GM12865 (cell line): ENCODE results near the gene SRPRB.
"Not testable (repeated sequence)": the region's sequence is repeated elsewhere in the genome, so short reads cannot be mapped to it uniquely, and the experiment has no call there.

ENCODE experiments used
- DNase-seq: peaks from one replicate; pipeline ENCODE4 v3.0.0; 2010; ENCODE audit warnings: low read depth
- H3K4me3 ChIP-seq: 2 replicates; pipeline ENCODE4 v1.5.1; 2011; ENCODE audit warnings: mild to moderate bottlenecking, low read depth, low read length, control low read depth
- TF ChIP-seq, protein P1 (sequence below): IDR thresholded peaks from 2 replicates; pipeline ENCODE4 v1.5.1; 2011; ENCODE audit warnings: low read length, control low read depth, low read depth, inconsistent platforms; ENCODE audit not compliant: insufficient read depth; ENCODE audit errors: missing control alignments

Gene SRPRB

DNA sequence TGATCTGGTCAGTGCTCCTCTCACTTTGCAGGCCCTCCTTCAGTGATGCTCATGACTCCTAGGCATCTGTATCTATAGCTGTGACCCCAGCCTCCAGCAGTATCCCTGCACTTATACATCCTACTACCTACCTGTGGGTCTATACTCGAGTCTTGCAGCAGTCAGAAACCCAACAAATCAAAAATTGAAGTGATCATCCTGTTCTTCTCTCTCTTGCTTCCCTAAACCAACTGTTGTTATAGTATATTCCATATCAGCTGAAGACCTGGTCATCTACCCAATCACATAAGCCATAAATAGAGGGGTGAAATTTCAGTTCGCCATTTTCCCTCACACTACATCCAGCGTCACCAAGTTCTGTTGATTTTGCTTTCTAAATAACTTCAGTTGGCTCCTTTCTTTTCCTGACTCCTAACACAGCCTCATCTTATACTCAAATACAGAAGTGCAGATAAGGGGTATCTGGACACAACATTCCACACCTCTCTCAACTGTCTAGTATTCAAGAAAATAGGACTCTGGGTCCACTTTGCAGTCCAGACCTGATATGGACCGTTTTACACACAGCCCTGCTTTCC is 25.9 kb upstream of the SRPRB start:
- H3K4me3 ChIP-seq: no peak overlapping the region
- TF ChIP-seq, protein P1, sequence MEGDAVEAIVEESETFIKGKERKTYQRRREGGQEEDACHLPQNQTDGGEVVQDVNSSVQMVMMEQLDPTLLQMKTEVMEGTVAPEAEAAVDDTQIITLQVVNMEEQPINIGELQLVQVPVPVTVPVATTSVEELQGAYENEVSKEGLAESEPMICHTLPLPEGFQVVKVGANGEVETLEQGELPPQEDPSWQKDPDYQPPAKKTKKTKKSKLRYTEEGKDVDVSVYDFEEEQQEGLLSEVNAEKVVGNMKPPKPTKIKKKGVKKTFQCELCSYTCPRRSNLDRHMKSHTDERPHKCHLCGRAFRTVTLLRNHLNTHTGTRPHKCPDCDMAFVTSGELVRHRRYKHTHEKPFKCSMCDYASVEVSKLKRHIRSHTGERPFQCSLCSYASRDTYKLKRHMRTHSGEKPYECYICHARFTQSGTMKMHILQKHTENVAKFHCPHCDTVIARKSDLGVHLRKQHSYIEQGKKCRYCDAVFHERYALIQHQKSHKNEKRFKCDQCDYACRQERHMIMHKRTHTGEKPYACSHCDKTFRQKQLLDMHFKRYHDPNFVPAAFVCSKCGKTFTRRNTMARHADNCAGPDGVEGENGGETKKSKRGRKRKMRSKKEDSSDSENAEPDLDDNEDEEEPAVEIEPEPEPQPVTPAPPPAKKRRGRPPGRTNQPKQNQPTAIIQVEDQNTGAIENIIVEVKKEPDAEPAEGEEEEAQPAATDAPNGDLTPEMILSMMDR: no peak
- no peak for DNase-seq

DNA sequence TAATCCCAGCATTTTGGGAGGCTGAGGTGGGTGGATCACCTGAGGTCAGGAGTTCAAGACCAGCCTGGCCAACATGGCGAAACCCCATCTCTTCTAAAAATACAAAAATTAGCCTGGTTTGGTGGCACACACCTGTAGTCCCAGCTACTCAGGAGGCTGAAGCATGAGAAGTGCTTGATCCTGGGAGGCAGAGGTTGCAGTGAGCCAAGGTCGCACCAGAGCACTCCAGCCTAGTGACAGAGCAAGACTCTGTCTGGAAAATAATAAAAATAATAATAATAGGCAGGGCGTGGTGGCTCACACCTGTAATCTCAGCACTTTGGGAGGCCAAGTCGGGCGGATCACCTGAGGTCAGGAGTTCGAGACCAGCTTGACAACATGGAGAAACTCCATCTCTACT is 24.9 kb upstream of the SRPRB start:
- DNase-seq, H3K4me3 ChIP-seq: not testable (repeated sequence)

DNA sequence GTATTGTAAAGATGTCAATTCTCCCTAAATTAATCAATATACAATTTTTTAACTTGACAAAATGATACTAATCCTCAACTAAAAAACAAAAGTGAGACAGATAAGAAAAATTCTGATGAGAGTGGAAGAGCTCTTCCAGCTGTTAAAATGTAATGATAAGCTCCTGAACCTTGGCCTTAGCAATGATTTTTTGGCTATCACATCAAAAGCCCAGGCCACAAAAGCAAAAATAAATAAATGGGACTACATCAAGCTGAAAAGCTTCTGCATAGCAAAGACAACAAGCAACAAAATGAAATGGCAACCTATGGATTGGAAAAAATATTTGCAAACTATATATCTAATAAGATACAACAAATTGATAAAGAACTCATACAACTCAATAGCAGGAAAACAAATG is 24.0 kb upstream of the SRPRB start:
- H3K4me3 ChIP-seq: no peak overlapping the region
- TF ChIP-seq, protein P1: no peak
- no peak for DNase-seq

DNA sequence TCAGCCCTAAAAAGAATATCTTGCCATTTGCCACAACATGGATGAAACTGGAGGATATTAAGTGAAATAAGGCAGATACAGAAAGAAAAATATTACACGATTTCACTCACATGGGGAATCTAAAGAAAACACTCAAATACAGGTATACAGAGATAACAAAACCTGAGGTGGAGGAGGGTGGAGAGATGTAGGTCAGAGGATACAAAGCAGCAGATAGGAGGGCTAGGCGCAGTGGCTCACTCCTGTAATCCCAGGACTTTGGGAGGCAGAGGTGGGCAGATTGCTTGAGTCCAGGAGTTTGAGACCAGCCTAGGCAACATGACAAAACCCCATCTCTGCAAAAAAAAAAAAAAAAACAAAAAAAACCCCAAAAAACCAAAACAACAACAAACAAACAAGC is 23.2 kb upstream of the SRPRB start:
- DNase-seq: no peak
- no peak overlapping the region for H3K4me3 ChIP-seq
- TF ChIP-seq, protein P1: no peak

DNA sequence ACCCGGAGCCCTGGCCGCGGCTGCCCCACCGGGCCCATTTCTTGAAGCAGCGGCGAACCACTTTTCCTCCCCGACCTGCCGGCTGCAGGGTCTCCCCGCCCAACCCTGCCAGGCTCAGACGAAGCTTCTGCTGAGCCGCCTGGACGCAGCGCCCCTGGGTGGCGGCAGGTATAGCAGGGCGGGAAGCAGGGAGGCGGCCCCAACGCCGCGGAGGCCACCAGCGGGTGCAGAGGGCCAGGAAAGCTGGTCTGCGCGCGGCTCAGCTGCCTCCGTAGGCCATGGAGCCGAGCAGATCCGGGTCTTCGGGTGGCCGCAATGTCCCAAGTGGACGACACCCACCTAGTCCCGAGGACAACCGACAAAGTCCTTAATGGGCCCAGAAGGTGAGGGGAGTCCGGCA is 21.9 kb upstream of the SRPRB start:
- no peak for DNase-seq

DNA sequence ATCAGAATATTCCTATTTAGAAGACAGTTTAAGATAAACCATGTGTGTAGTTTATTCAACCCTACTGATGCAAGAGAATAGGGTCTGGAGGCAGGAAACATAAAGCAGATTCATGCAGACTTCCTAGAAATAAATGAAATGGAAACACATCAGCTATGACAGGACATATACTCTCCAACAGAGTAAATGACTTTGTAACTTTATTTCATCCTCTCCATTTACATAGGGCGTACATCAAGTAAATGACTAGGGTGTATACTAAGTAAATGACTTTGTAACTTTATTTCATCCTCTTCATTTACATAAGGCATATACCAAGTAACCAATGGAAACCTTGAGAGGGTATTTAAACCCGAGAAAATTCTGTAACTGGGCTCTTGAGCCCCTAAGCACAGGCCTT is 17.6 kb upstream of the SRPRB start:
- no peak for DNase-seq
- no peak overlapping the region for H3K4me3 ChIP-seq
- TF ChIP-seq, protein P1: no peak

More for the DNA sequence above, 21.9 kb upstream of the SRPRB start:
- TF ChIP-seq, protein P1: no peak
- no peak overlapping the region for H3K4me3 ChIP-seq

DNA sequence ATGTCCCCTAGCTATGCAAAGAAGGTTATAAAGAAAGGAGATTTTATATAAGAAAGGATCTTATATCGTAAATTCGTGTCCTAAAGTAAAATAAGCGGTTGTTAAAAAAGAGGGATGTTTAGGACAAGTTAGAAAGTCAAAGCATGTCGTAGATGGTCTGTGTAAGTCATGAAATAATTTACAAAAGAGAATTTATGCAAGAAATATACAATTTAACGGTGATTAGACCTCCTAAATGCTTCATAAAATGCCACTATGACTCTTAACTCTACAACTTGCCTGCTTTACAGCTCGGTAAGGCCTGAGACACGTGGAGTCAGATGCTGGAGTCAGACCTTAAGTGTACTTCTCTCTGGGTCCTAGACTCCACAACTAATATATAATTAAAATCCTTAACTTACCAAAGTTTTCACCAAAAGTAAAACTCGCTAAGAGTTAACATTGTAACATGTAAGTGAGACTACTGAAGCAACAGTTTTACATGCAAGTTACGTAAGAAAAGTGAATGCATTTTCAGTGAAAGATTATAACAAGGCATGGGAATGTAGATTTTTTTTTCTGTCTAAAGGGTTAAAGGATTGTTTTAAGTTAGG is 13.3 kb upstream of the SRPRB start:
- no peak overlapping the region for H3K4me3 ChIP-seq
- DNase-seq: peak; percentile 8
- TF ChIP-seq, protein P1: no peak
